Fibroblast of the aortic adventitia (primary cell): ENCODE data around the gene APELA. TPM values are rescaled to one million over a fixed set of nuclear protein-coding genes. Genes with fewer than 3 reads are reported as not detected.
"Not testable (repeated sequence)": the region's sequence is repeated elsewhere in the genome, so short reads cannot be mapped to it uniquely, and the experiment has no call there.

Source experiments
- DNase-seq: peaks from one replicate; pipeline ENCODE4 v3.0.0-alpha.2; 2010; ENCODE audit warnings: low read depth
- H3K4me3 ChIP-seq: 2 replicates; pipeline ENCODE4 v1.5.1; 2011; ENCODE audit warnings: low read depth, mild to moderate bottlenecking, control low read depth, low read length, moderate library complexity
- CTCF ChIP-seq: IDR thresholded peaks from 2 replicates; pipeline ENCODE4 v1.5.1; 2011; ENCODE audit warnings: mild to moderate bottlenecking, low read length, control low read depth, inconsistent platforms; ENCODE audit not compliant: insufficient read depth
- total RNA-seq: library from RNA; depleted of rRNA; stranded (reverse); fragments of >200 nt; gene quantifications from 2 replicates; pipeline ENCODE4 v1.2.3, GENCODE V29; 2012; ENCODE audit warnings: low replicate concordance

The APELA gene
- total RNA-seq, 1 donor: not detected

DNA sequence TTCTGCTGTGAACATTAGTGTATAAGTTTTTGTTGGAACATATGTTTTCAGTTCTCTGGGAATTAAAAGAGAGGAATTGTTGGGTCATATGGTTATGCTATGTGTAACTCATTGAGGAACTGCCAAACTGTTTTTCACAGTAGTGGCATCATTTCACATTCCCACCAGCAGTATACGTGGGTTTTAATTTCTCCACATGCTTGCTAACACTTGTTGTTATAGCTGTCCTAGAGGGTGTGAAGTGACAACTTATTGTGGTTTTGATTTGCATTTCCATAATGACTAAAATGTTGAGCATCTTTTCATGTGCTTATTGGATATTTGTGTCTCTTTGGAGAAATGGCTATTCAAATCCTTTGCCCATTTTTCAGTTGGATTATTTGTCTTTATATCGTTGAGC is 13.7 kb downstream of the APELA start:
- no peak for DNase-seq
- TF ChIP-seq CTCF: no peak
- no peak overlapping the region for H3K4me3 ChIP-seq

DNA sequence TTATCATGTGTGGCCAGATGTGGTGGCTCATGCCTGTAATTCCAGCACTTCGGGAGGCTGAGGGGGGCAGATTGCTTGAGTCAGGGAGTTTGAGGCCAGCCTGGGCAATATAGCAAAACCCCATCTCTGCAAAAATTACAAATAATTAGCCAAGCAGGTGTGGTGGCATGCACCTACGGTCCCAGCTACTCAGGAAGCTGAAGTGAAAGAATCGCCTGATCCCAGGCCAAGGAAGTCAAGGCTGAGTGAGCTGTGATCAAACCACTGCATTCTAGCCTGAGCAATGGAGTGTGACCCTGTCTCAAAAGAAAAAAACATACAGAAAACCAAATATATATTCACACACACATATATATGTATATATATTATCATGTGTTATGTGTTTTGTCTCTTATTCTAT is 15.0 kb downstream of the APELA start:
- H3K4me3 ChIP-seq: no peak overlapping the region
- DNase-seq: no peak
- TF ChIP-seq CTCF: no peak

- no peak for DNase-seq
- no peak overlapping the region for H3K4me3 ChIP-seq
- TF ChIP-seq CTCF: no peak
Observed at GRCh38 chr4:164894702-164895101, 17.7 kb downstream of the APELA start.

DNA sequence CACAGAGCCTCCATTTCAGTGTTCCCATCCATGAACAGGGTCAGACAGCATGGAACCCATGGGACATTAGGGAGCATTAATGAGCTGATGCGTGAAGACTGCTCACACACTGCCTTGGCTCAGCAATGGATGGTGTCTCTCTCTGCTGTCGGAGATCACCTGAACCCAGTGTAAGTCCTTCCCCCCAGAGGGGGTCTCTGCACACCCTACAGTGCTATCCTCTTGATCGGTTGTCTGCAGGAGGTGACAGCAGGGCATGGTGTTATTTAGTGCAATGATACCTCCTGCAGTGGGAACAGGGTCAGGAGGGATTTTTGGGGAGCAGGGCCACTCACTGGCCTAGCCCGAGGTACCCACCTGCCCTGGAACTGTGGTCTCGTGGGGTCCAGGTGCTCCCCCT is 25.6 kb downstream of the APELA start:
- H3K4me3 ChIP-seq: no peak overlapping the region
- no peak for DNase-seq
- no peak for TF ChIP-seq CTCF

- H3K4me3 ChIP-seq: no peak overlapping the region
- no peak for DNase-seq
- TF ChIP-seq CTCF: no peak
Observed at GRCh38 chr4:164904336-164904735, 27.4 kb downstream of the APELA start.

DNA sequence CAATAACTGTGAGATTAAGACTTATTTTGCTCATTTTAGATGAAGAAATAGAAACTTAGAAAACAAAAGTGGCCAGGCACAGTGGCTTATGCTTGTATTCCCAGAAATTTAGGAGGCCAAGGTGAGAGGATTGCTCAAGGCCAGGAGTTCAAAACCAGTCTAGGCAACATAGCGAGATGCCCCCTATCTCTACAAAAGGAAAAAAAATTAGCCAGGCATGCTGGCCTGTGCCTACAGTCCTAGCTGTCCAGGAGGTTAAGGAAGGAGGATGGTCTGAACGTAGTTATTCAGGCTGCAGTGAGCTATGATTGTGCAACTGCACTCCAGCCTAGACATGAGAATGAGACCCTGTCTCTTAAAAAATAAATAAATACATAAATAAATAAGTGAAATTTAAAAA is 28.0 kb downstream of the APELA start:
- H3K4me3 ChIP-seq: no peak overlapping the region
- no peak for DNase-seq
- no peak for TF ChIP-seq CTCF

DNA sequence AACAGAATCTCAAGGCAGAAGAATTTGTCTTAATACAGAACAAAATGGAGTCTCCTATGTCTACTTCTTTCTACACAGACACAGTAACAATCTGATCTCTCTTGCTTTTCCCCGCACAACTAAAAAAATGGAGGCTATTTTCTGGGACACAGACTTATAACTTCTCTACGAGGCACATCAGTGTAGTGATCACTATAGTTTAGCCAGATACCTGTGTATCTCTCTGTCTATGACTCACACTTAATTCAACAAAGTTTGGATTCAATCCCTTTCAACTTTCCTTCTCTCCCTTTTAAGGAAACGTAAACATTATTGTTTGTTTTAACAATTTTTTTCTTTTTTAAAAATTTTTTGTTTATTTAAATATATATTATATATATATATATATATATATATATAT is 29.4 kb downstream of the APELA start:
- no peak overlapping the region for H3K4me3 ChIP-seq
- no peak for TF ChIP-seq CTCF
- DNase-seq: no peak

GRCh38 chr4:164913506-164913905 is 36.5 kb downstream of the APELA start:
- DNase-seq, H3K4me3 ChIP-seq: not testable (repeated sequence)
